Esophagus (tissue), 2 donors: ENCODE measurements around the gene KRT33A. TPM values are rescaled to one million over a fixed set of nuclear protein-coding genes. Genes with fewer than 3 reads are reported as not detected.
A peak's percentile ranks its signal among the peaks of the same experiment; 100 is the strongest.

Experiments used
- H3K27ac ChIP-seq, 2 donors: one replicate each; pipeline ENCODE4 v1.5.1; 2013; ENCODE audit warnings: low read depth in 2 of 2, mild to moderate bottlenecking in 2 of 2, inconsistent platforms in 1 of 2, low read length in 1 of 2, moderate library complexity in 1 of 2
- H3K27me3 ChIP-seq, 2 donors: one replicate each; pipeline ENCODE4 v1.6.1; 2013; ENCODE audit warnings: low read length in 2 of 2, control low read depth in 1 of 2, mild to moderate bottlenecking in 1 of 2; ENCODE audit not compliant: insufficient read depth in 2 of 2, control insufficient read depth in 1 of 2
- H3K36me3 ChIP-seq, 2 donors: one replicate each; pipeline ENCODE4 v1.6.1; 2013; ENCODE audit warnings: low read length in 1 of 2; ENCODE audit not compliant: control insufficient read depth in 2 of 2, insufficient read depth in 2 of 2
- H3K4me1 ChIP-seq, 2 donors: one replicate each; pipeline ENCODE4 v1.6.1; 2013; ENCODE audit warnings: low read length in 1 of 2; ENCODE audit not compliant: control insufficient read depth in 2 of 2, insufficient read depth in 2 of 2
- H3K4me3 ChIP-seq, 2 donors: one replicate each; pipeline ENCODE4 v1.5.1; 2013; ENCODE audit warnings: low read length in 2 of 2, mild to moderate bottlenecking in 2 of 2, low read depth in 1 of 2, moderate library complexity in 1 of 2
- H3K9me3 ChIP-seq, 2 donors: one replicate each; pipeline ENCODE4 v1.6.1; 2013; ENCODE audit warnings: mild to moderate bottlenecking in 2 of 2, low read depth in 1 of 2, low read length in 1 of 2, moderate library complexity in 1 of 2; ENCODE audit not compliant: control insufficient read depth in 2 of 2, insufficient read depth in 1 of 2
- WGBS, 2 donors: extraction: QIAGEN DNeasy Blood & Tissue Kit; methylation state at CpG; one replicate each; pipeline ENCODE4 v1.1.7; 2013; 5-methylcytosine and 5-hydroxymethylcytosine counted together
- polyA plus RNA-seq, 2 donors: library from polyadenylated mRNA; stranded (reverse); fragments of 200-250 nt; gene quantifications; one replicate each; pipeline ENCODE4 v1.2.3, GENCODE V29; 2013
- donor health status: healthy with polysubstance abuse.
- donor health status: Bipolar disorder and iron deficiency.

The KRT33A gene
- polyA plus RNA-seq, 2 donors, result 0.69 to 1.2 TPM

GRCh38 chr17:41308918-41309359 is 41.7 kb downstream of the KRT33A start, which contains the start of gene KRTAP16-1:
TSS of gene KRTAP16-1 (minus strand) at chr17:41309309. CDS start at chr17:41309253, 56 bp downstream.
- no peaks in the 10 kb centered on the region for H3K27me3 ChIP-seq
- no peaks in the 10 kb centered on the region for H3K9me3 ChIP-seq
- H3K4me3 ChIP-seq, result no peak within 1 kb of the TSS
- H3K4me1 ChIP-seq, result peaks cover 0 to 12% of the 10 kb centered on the region in 2 donors
- WGBS, 2 donors, result 71 to 75% methylated on average over 7 of the region's 7 CpGs
- H3K36me3 ChIP-seq, result no peaks in the 10 kb centered on the region
- peak within 1 kb of the TSS in 1 of 2 donors; percentile 46 for H3K27ac ChIP-seq

- 32 to 35% methylated on average over 10 of the region's 10 CpGs for WGBS, 2 donors
- peaks cover 0 to 12% of the 10 kb centered on the region in 2 donors for H3K4me1 ChIP-seq
- no peaks in the 10 kb centered on the region for H3K9me3 ChIP-seq
- no peaks in the 10 kb centered on the region for H3K27me3 ChIP-seq
- no peak overlapping the region for H3K4me3 ChIP-seq
- H3K27ac ChIP-seq, result peak overlapping the region in 1 of 2 donors; percentile 46
- H3K36me3 ChIP-seq, result no peaks in the 10 kb centered on the region
Observed at GRCh38 chr17:41308251-41308917, 42.2 kb downstream of the KRT33A start.

- Histone ChIP-seq H3K27ac (no peak overlapping the region), H3K36me3 (no peaks in the 10 kb centered on the region), H3K9me3 (no peaks in the 10 kb centered on the region), H3K4me3 (no peak overlapping the region), H3K4me1 (peaks cover 0 to 12% of the 10 kb centered on the region in 2 donors), H3K27me3 (no peaks in the 10 kb centered on the region)
- 73 to 87% methylated on average over 9 of the region's 9 CpGs for WGBS, 2 donors
Observed at GRCh38 chr17:41307647-41308046, 43.0 kb downstream of the KRT33A start.

GRCh38 chr17:41304091-41304490 is 46.5 kb downstream of the KRT33A start:
- Histone ChIP-seq H3K36me3 (no peaks in the 10 kb centered on the region), H3K27ac (no peak overlapping the region), H3K4me1 (peaks cover 4 to 23% of the 10 kb centered on the region in 2 donors), H3K27me3 (no peaks in the 10 kb centered on the region), H3K9me3 (no peaks in the 10 kb centered on the region), H3K4me3 (no peak overlapping the region)
- 85% methylated on average over 12 of the region's 12 CpGs for WGBS, 2 donors

- H3K4me3 ChIP-seq, result no peak overlapping the region
- no peaks in the 10 kb centered on the region for H3K9me3 ChIP-seq
- peaks cover 4 to 12% of the 10 kb centered on the region in 2 donors for H3K4me1 ChIP-seq
- peaks cover 0 to 2% of the 10 kb centered on the region in 2 donors for H3K27me3 ChIP-seq
- H3K36me3 ChIP-seq, result no peaks in the 10 kb centered on the region
- WGBS, 2 donors, result 88 to 91% methylated on average over 4 of the region's 4 CpGs
- no peak overlapping the region for H3K27ac ChIP-seq
Observed at GRCh38 chr17:41302981-41303380, 47.6 kb downstream of the KRT33A start.

- 51 to 54% methylated on average over 11 of the region's 11 CpGs for WGBS, 2 donors
- no peaks in the 10 kb centered on the region for H3K36me3 ChIP-seq
- H3K4me1 ChIP-seq, result peaks cover 4 to 12% of the 10 kb centered on the region in 2 donors
- peaks cover 0 to 2% of the 10 kb centered on the region in 2 donors for H3K27me3 ChIP-seq
- peak within 1 kb of the TSS in 1 of 2 donors; percentile 6 for H3K4me3 ChIP-seq
- H3K9me3 ChIP-seq, result no peaks in the 10 kb centered on the region
- H3K27ac ChIP-seq, result peak within 1 kb of the TSS; percentile 44 to 58
Observed at GRCh38 chr17:41301916-41302901, 48.4 kb downstream of the KRT33A start, which contains the start of gene KRTAP29-1. TSS of gene KRTAP29-1 (minus strand) at chr17:41302851. CDS start at chr17:41302851, 0 bp downstream.

- Histone ChIP-seq H3K27ac (peak overlapping the region in 1 of 2 donors; percentile 58), H3K27me3 (peaks cover 0 to 2% of the 10 kb centered on the region in 2 donors), H3K36me3 (no peaks in the 10 kb centered on the region), H3K4me3 (no peak overlapping the region), H3K9me3 (no peaks in the 10 kb centered on the region), H3K4me1 (peaks cover 4 to 12% of the 10 kb centered on the region in 2 donors)
- 40 to 62% methylated on average over 5 of the region's 5 CpGs for WGBS, 2 donors
Observed at GRCh38 chr17:41301204-41301790, 49.3 kb downstream of the KRT33A start.

GRCh38 chr17:41298458-41299135 is 52.0 kb downstream of the KRT33A start:
- no peaks in the 10 kb centered on the region for H3K9me3 ChIP-seq
- H3K36me3 ChIP-seq, result no peaks in the 10 kb centered on the region
- peaks cover 4 to 12% of the 10 kb centered on the region in 2 donors for H3K4me1 ChIP-seq
- H3K27ac ChIP-seq, result no peak overlapping the region
- 90 to 95% methylated on average over 20 of the region's 20 CpGs for WGBS, 2 donors
- no peak overlapping the region for H3K4me3 ChIP-seq
- peaks cover 0 to 2% of the 10 kb centered on the region in 2 donors for H3K27me3 ChIP-seq
